ENCODE measurements around the gene AJM1.
"Not testable (repeated sequence)": the region's sequence is repeated elsewhere in the genome, so short reads cannot be mapped to it uniquely, and the experiment has no call there.

AJM1 gene

GRCh38 chr9:136880651-136881050 is 38.4 kb downstream of the AJM1 start:
- no peak for DNase-seq (ENCODE audit: low read depth in 2 of 2)

GRCh38 chr9:136881691-136882108 is 39.4 kb downstream of the AJM1 start:
- DNase-seq (ENCODE audit: low read depth in 2 of 2) = peak; percentile 43 to 61

GRCh38 chr9:136882109-136882946 is 40.0 kb downstream of the AJM1 start:
- DNase-seq (ENCODE audit: low read depth in 2 of 2) = peak; percentile 85 to 89

GRCh38 chr9:136882947-136883283 is 40.6 kb downstream of the AJM1 start:
- DNase-seq (ENCODE audit: low read depth in 2 of 2) = not testable (repeated sequence)

- DNase-seq (ENCODE audit: low read depth in 2 of 2) = not testable (repeated sequence)
Observed at GRCh38 chr9:136883670-136884069, 41.4 kb downstream of the AJM1 start.

- peak; percentile 94 to 96 for DNase-seq (ENCODE audit: low read depth in 2 of 2)
Observed at GRCh38 chr9:136885950-136886578, 43.8 kb downstream of the AJM1 start, which contains the start of gene TRAF2. Gene TRAF2 (plus strand): TSS chr9:136886516. CDS start chr9:136898741, 12,225 bp downstream.

- DNase-seq (ENCODE audit: low read depth in 2 of 2) = no peak
Observed at GRCh38 chr9:136886610-136887597, 44.6 kb downstream of the AJM1 start.

- DNase-seq (ENCODE audit: low read depth in 2 of 2) = no peak
Observed at GRCh38 chr9:136888454-136888853, 46.2 kb downstream of the AJM1 start.

- DNase-seq (ENCODE audit: low read depth in 2 of 2) = no peak
Observed at GRCh38 chr9:136889858-136890257, 47.6 kb downstream of the AJM1 start.

GRCh38 chr9:136890661-136891060 is 48.4 kb downstream of the AJM1 start:
- DNase-seq (ENCODE audit: low read depth in 2 of 2) = no peak
